Measurements from ENCODE around the gene GRB2. TPM values are rescaled to one million over a fixed set of nuclear protein-coding genes. Genes with fewer than 3 reads are reported as not detected.

GRB2 gene
- total RNA-seq, 1 donor from 2014 or later, result 181 TPM

DNA sequence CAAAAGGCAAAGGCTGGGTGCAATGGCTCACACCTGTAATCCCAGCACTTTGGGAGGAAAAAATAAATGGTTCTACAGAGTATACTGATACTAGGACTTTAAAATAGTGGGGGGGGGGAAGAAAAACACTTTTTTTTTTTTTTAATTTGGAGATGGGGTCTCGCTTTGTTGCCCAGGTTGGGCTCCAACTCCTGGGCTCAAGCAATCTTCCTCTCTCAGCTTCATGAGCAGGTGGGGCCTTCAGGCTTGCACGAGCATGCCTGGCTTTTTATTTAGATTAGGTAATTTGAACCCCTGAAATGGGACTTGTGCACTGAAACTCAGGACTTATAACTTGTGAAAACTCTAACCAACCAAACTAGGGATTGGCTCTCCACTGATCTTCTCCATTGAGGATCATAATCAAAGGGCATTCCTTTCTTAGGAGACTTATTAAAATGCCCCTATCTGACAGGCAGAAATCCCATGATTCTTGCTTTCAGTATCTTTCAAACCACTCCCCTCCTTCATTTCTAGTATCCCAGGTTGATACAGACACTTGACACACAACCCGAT is 16.9 kb downstream of the GRB2 start:
- peaks cover 67% of the 10 kb centered on the region for H3K4me1 ChIP-seq
- TF ChIP-seq, protein P1, sequence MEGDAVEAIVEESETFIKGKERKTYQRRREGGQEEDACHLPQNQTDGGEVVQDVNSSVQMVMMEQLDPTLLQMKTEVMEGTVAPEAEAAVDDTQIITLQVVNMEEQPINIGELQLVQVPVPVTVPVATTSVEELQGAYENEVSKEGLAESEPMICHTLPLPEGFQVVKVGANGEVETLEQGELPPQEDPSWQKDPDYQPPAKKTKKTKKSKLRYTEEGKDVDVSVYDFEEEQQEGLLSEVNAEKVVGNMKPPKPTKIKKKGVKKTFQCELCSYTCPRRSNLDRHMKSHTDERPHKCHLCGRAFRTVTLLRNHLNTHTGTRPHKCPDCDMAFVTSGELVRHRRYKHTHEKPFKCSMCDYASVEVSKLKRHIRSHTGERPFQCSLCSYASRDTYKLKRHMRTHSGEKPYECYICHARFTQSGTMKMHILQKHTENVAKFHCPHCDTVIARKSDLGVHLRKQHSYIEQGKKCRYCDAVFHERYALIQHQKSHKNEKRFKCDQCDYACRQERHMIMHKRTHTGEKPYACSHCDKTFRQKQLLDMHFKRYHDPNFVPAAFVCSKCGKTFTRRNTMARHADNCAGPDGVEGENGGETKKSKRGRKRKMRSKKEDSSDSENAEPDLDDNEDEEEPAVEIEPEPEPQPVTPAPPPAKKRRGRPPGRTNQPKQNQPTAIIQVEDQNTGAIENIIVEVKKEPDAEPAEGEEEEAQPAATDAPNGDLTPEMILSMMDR (IDR thresholded peaks at IDR 0.05), result no peak
- no peak for DNase-seq
- H3K27me3 ChIP-seq (ENCODE audit: low read depth), result no peaks in the 10 kb centered on the region
- H3K4me3 ChIP-seq, result no peak overlapping the region
- intact Hi-C loops (cut with DNase I), result no loop called here
- no peak for ATAC-seq
- no peaks in the 10 kb centered on the region for H3K9me3 ChIP-seq
- H3K36me3 ChIP-seq, result peaks cover 14% of the 10 kb centered on the region
- H3K27ac ChIP-seq, result no peak overlapping the region

DNA sequence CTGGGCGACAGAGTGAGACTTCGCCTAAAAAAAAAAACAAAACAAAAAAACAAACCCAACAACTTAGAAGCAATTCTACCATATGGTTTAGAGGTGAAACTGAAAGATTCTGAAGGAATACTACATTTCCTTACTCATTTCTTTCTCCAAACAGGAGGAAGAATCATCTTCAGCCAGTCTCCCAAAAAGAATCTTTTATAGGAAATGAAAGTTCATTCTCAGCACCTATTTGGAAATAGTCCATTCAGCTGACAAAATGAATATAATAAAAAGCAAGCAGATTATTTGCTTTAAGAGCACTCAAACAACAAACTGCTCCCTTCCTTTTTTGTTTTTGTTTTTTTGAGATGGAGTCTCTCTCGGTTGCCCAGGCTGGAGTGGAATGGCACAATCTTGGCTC is 17.7 kb downstream of the GRB2 start:
- Histone ChIP-seq H3K27me3 (ENCODE audit: low read depth) (no peaks in the 10 kb centered on the region), H3K36me3 (peaks cover 14% of the 10 kb centered on the region), H3K9me3 (no peaks in the 10 kb centered on the region), H3K27ac (no peak overlapping the region), H3K4me3 (no peak overlapping the region), H3K4me1 (peaks cover 67% of the 10 kb centered on the region)
- DNase-seq (no peak), ATAC-seq (no peak)
- intact Hi-C loops (cut with DNase I), result no loop called here
- TF ChIP-seq, protein P1 (IDR thresholded peaks at IDR 0.05), result no peak

DNA sequence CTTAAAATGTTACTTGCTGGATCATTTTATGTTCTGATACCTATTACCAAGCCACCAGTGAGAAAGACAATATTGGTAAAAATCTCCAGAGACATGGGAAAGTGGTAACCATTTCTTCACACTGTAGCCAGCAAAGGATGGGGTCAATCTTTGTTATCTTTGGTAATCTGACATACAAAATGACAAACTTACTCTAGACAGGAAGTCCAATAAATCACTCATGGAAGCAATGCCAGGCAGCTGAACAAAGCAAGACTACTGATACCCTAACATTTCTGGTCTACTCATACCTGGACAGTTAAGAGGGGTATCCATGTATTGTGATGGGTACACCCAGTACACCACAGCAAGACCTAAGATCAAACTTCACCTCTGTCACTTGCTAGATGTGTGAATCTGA is 19.0 kb downstream of the GRB2 start:
- Histone ChIP-seq H3K4me3 (no peak overlapping the region), H3K27ac (no peak overlapping the region), H3K36me3 (peaks cover 9% of the 10 kb centered on the region), H3K4me1 (peaks cover 55% of the 10 kb centered on the region), H3K9me3 (no peaks in the 10 kb centered on the region), H3K27me3 (ENCODE audit: low read depth) (no peaks in the 10 kb centered on the region)
- DNase-seq (no peak), ATAC-seq (no peak)
- intact Hi-C loops (cut with DNase I), result no loop called here
- TF ChIP-seq, protein P1 (IDR thresholded peaks at IDR 0.05), result no peak

DNA sequence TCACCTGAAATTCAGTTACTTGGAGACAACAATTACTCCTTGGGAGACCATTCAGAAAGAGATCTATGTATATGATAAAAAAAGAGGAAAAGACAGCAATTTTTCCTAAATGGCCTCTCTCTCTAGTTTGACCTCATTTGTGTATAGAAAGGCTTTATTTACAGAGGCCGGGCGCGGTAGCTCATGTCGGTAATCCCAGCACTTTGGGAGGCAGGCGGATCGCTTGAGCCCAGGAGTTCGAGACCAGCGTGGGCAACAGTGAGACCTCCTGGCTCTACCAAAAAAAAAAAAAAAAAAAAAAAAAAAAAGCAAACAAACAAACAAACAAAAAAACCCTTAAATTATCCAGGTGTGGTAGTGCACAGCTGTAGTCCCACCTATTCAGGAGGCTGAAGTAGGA is 20.7 kb downstream of the GRB2 start:
- intact Hi-C loops (cut with DNase I), result no loop called here
- peaks cover 3% of the 10 kb centered on the region for H3K36me3 ChIP-seq

DNA sequence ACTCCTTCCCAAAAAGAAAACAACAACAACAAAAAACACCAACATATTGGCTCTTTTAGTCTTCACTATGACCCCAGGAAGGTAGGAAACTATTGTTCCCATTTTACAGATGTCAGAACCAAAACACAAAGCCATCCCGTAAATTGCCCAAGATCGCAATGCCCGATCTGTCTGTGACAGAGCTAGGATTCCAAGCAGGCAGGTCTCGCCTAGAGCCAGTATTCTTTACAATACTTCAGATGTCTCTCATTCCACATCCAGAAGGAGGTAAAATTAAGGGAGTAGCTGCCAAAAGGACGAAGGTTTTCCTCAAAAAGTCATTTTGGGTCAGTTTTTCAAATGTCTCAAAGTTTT is 21.7 kb downstream of the GRB2 start:
- DNase-seq, result no peak
- H3K27ac ChIP-seq, result no peak overlapping the region

More for the DNA sequence above, 20.7 kb downstream of the GRB2 start:
- ATAC-seq (no peak), DNase-seq (no peak)
- Histone ChIP-seq H3K4me3 (no peak overlapping the region), H3K27ac (no peak overlapping the region), H3K4me1 (peaks cover 47% of the 10 kb centered on the region), H3K27me3 (ENCODE audit: low read depth) (no peaks in the 10 kb centered on the region), H3K9me3 (no peaks in the 10 kb centered on the region)
- TF ChIP-seq, protein P1 (IDR thresholded peaks at IDR 0.05), result no peak

More for the DNA sequence above, 21.7 kb downstream of the GRB2 start:
- TF ChIP-seq, protein P1 (IDR thresholded peaks at IDR 0.05), result no peak
- intact Hi-C loops (cut with DNase I), result no loop called here
- H3K4me3 ChIP-seq, result no peak overlapping the region
- H3K36me3 ChIP-seq, result peaks cover 3% of the 10 kb centered on the region
- H3K4me1 ChIP-seq, result peaks cover 52% of the 10 kb centered on the region
- no peak for ATAC-seq
- no peaks in the 10 kb centered on the region for H3K27me3 ChIP-seq (ENCODE audit: low read depth)
- no peaks in the 10 kb centered on the region for H3K9me3 ChIP-seq
